ENCODE measurements around the gene PHF11.

Gene PHF11

DNA sequence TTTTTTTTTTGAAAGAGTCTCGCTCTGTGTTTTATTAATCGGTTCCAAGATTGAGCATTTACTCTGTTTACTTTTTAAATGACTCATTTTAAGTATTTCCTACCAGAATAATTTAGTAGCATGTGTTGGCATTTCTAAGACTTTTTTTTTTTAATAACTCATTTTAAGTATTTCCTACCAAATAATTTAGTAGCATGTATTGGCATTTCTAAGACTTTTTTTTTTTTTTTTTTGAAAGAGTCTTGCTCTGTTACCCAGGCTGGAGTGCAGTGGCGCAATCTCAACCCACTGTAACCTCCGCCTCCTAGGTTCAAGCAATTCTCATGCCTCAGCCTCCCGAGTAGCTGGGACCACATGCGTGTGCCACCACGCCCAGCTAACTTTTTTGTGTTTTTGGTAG lies 38.5 kb upstream of the PHF11 start:
- no peaks in the 10 kb centered on the region for H3K9me3 ChIP-seq (ENCODE audit: control insufficient read depth, insufficient read depth, low read depth, low read length)
- CTCF ChIA-PET = no interaction called here
- H3K27ac ChIP-seq (ENCODE audit: extremely low read depth, low read depth, low read length) = no peak overlapping the region
- TF ChIP-seq, protein P1, sequence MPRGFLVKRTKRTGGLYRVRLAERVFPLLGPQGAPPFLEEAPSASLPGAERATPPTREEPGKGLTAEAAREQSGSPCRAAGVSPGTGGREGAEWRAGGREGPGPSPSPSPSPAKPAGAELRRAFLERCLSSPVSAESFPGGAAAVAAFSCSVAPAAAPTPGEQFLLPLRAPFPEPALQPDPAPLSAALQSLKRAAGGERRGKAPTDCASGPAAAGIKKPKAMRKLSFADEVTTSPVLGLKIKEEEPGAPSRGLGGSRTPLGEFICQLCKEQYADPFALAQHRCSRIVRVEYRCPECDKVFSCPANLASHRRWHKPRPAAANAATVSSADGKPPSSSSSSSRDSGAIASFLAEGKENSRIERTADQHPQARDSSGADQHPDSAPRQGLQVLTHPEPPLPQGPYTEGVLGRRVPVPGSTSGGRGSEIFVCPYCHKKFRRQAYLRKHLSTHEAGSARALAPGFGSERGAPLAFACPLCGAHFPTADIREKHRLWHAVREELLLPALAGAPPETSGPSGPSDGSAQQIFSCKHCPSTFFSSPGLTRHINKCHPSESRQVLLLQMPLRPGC (tag by site-specific recombination; IDR thresholded peaks at IDR 0.05) = no peak
- TF ChIP-seq KLF9 (tag by site-specific recombination; IDR thresholded peaks at IDR 0.05; ENCODE audit: low read depth) = no peak
- no peak for TF ChIP-seq MYNN (tag by site-specific recombination; IDR thresholded peaks at IDR 0.05; ENCODE audit: borderline replicate concordance)
- no peak for TF ChIP-seq PRDM10 (tag by site-specific recombination; IDR thresholded peaks at IDR 0.05)
- TF ChIP-seq, protein P2, sequence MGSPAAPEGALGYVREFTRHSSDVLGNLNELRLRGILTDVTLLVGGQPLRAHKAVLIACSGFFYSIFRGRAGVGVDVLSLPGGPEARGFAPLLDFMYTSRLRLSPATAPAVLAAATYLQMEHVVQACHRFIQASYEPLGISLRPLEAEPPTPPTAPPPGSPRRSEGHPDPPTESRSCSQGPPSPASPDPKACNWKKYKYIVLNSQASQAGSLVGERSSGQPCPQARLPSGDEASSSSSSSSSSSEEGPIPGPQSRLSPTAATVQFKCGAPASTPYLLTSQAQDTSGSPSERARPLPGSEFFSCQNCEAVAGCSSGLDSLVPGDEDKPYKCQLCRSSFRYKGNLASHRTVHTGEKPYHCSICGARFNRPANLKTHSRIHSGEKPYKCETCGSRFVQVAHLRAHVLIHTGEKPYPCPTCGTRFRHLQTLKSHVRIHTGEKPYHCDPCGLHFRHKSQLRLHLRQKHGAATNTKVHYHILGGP (tag by site-specific recombination; IDR thresholded peaks at IDR 0.05) = no peak
- no peak for TF ChIP-seq ZNF558 (tag by site-specific recombination; IDR thresholded peaks at IDR 0.05)
- no peak for TF ChIP-seq ZNF398 (tag by site-specific recombination; IDR thresholded peaks at IDR 0.05)
- no peak for TF ChIP-seq ZNF76 (tag by site-specific recombination; IDR thresholded peaks at IDR 0.05; ENCODE audit: borderline replicate concordance, low read depth)
- no peak for TF ChIP-seq ZNF514 (tag by site-specific recombination; IDR thresholded peaks at IDR 0.05)
- TF ChIP-seq ZEB2 (tag by site-specific recombination; IDR thresholded peaks at IDR 0.05) = no peak
- TF ChIP-seq ZNF704 (tag by site-specific recombination; IDR thresholded peaks at IDR 0.05) = no peak
- TF ChIP-seq ZFP41 (tag by site-specific recombination; IDR thresholded peaks at IDR 0.05; ENCODE audit: borderline replicate concordance) = no peak
- TF ChIP-seq ZNF529 (tag by site-specific recombination; IDR thresholded peaks at IDR 0.05; ENCODE audit: insufficient replicate concordance) = no peak
- no peak for TF ChIP-seq YY1 (tag by site-specific recombination; IDR thresholded peaks at IDR 0.05)
- POLR2A ChIA-PET = no interaction called here
- H3K4me1 ChIP-seq (ENCODE audit: control insufficient read depth, insufficient read depth, low read length) = no peaks in the 10 kb centered on the region
- H3K4me3 ChIP-seq (ENCODE audit: low read depth, low read length) = no peak overlapping the region
- peaks cover 0 to 12% of the 10 kb centered on the region in 2 experiments; a peak in 1 of 3 replicates for H3K36me3 ChIP-seq (ENCODE audit: control insufficient read depth in 2 of 2, insufficient read depth in 1 of 2, low read length in 2 of 2)

DNA sequence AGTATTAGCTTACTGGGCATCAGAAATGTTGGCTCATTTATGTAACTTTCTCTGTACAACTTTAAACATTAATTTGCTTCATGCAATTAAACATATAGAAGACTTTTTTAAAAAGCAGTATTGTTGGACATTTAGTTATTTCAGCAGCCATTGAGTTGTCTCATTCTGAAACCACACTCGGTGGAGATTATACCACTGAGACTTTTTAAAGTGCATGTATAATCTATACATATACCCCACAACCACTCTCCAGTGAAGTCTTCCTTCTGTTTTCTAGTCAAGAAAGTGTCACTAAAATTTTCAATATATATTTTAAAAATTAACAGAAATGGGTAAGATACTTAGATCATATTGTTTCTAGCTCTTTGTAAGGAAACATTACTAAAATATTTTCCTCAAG lies 36.2 kb upstream of the PHF11 start:
- H3K4me1 ChIP-seq (ENCODE audit: control insufficient read depth, insufficient read depth, low read length) = no peaks in the 10 kb centered on the region
- POLR2A ChIA-PET = no interaction called here

More for the DNA sequence above, 36.2 kb upstream of the PHF11 start:
- no peaks in the 10 kb centered on the region for H3K9me3 ChIP-seq (ENCODE audit: control insufficient read depth, insufficient read depth, low read depth, low read length)
- peaks cover 0 to 20% of the 10 kb centered on the region in 2 experiments; a peak in 2 of 3 replicates for H3K36me3 ChIP-seq (ENCODE audit: control insufficient read depth in 2 of 2, insufficient read depth in 1 of 2, low read length in 2 of 2)
- no peak overlapping the region for H3K27ac ChIP-seq (ENCODE audit: extremely low read depth, low read depth, low read length)
- CTCF ChIA-PET = interaction anchor here (0.6 to 0.7 kb wide), 3 partner anchors 13 to 103 kb away, joined by 3 to 4 read pairs (median 3); no protein-coding TSS in a partner anchor
- TF ChIP-seq ZNF266 (tag by site-specific recombination; IDR thresholded peaks at IDR 0.05; ENCODE audit: low read depth) (no peak), ZNF747 (tag by site-specific recombination; IDR thresholded peaks at IDR 0.05) (no peak), ZFP3 (tag by site-specific recombination; IDR thresholded peaks at IDR 0.05; ENCODE audit: low read depth) (no peak), SCRT1 (tag by site-specific recombination; IDR thresholded peaks at IDR 0.05; ENCODE audit: borderline replicate concordance) (no peak)
- TF ChIP-seq, protein P3, sequence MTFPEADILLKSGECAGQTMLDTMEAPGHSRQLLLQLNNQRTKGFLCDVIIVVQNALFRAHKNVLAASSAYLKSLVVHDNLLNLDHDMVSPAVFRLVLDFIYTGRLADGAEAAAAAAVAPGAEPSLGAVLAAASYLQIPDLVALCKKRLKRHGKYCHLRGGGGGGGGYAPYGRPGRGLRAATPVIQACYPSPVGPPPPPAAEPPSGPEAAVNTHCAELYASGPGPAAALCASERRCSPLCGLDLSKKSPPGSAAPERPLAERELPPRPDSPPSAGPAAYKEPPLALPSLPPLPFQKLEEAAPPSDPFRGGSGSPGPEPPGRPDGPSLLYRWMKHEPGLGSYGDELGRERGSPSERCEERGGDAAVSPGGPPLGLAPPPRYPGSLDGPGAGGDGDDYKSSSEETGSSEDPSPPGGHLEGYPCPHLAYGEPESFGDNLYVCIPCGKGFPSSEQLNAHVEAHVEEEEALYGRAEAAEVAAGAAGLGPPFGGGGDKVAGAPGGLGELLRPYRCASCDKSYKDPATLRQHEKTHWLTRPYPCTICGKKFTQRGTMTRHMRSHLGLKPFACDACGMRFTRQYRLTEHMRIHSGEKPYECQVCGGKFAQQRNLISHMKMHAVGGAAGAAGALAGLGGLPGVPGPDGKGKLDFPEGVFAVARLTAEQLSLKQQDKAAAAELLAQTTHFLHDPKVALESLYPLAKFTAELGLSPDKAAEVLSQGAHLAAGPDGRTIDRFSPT (tag by site-specific recombination; IDR thresholded peaks at IDR 0.05) = no peak
- no peak overlapping the region for H3K4me3 ChIP-seq (ENCODE audit: low read depth, low read length)
